Measurements from ENCODE around the gene SND1. TPM values are rescaled to one million over a fixed set of nuclear protein-coding genes. Genes with fewer than 3 reads are reported as not detected.

Gene SND1
- total RNA-seq, 6 experiments from 2014 or later = 77.5 to 150 (median 126) TPM

- 43% methylated on average over 1 of the region's 1 CpG for whole genome bisulfite sequencing (ENCODE audit: insufficient coverage, low coverage, low lambda C conversion rate, missing lambda C conversion rate)
- intact Hi-C loops (cut with DNase I) = no loop called here
- H3K4me1 ChIP-seq = no peaks in the 10 kb centered on the region
- H3K27me3 ChIP-seq = no peaks in the 10 kb centered on the region
- no peaks in the 10 kb centered on the region for H3K9me3 ChIP-seq
- no peak for TF ChIP-seq CTCF (IDR thresholded peaks at IDR 0.05)
- TF ChIP-seq POLR2A (IDR thresholded peaks at IDR 0.05) = no peak
- no peak overlapping the region for H3K4me3 ChIP-seq
- DNase-seq (no peak), ATAC-seq (peak in 1 of 4 donors; percentile 60)
- no peaks in the 10 kb centered on the region for H3K36me3 ChIP-seq
- H3K27ac ChIP-seq = no peak overlapping the region
Measured at GRCh38 chr7:128057909-128058308, 405.9 kb downstream of the SND1 start.

- Histone ChIP-seq H3K9me3 (no peaks in the 10 kb centered on the region), H3K4me3 (no peak overlapping the region), H3K4me1 (no peaks in the 10 kb centered on the region), H3K27ac (no peak overlapping the region), H3K27me3 (no peaks in the 10 kb centered on the region), H3K36me3 (no peaks in the 10 kb centered on the region)
- TF ChIP-seq CTCF (IDR thresholded peaks at IDR 0.05) (no peak), POLR2A (IDR thresholded peaks at IDR 0.05) (no peak)
- DNase-seq (no peak), ATAC-seq (no peak)
- intact Hi-C loops (cut with DNase I) = no loop called here
- WGBS (ENCODE audit: insufficient coverage, low coverage, low lambda C conversion rate, missing lambda C conversion rate) = 86% methylated on average over 7 of the region's 7 CpGs
Measured at GRCh38 chr7:128059143-128059988, 407.4 kb downstream of the SND1 start.

- no peak overlapping the region for H3K27ac ChIP-seq
- H3K4me3 ChIP-seq = no peak overlapping the region
- WGBS (ENCODE audit: insufficient coverage, low coverage, low lambda C conversion rate, missing lambda C conversion rate) = 100% methylated on average over 1 of the region's 3 CpGs
- H3K27me3 ChIP-seq = no peaks in the 10 kb centered on the region
- H3K36me3 ChIP-seq = no peaks in the 10 kb centered on the region
- H3K9me3 ChIP-seq = no peaks in the 10 kb centered on the region
- no peak for TF ChIP-seq POLR2A (IDR thresholded peaks at IDR 0.05)
- TF ChIP-seq CTCF (IDR thresholded peaks at IDR 0.05) = no peak
- DNase-seq (no peak), ATAC-seq (no peak)
- no peaks in the 10 kb centered on the region for H3K4me1 ChIP-seq
- intact Hi-C loops (cut with DNase I) = no loop called here
Measured at GRCh38 chr7:128060018-128060417, 408.0 kb downstream of the SND1 start.

- no peaks in the 10 kb centered on the region for H3K36me3 ChIP-seq
- H3K27me3 ChIP-seq = no peaks in the 10 kb centered on the region
- 86% methylated on average over 5 of the region's 8 CpGs for WGBS (ENCODE audit: insufficient coverage, low coverage, low lambda C conversion rate, missing lambda C conversion rate)
- no peak overlapping the region for H3K4me3 ChIP-seq
- no peaks in the 10 kb centered on the region for H3K9me3 ChIP-seq
- H3K4me1 ChIP-seq = no peaks in the 10 kb centered on the region
- intact Hi-C loops (cut with DNase I) = no loop called here
- TF ChIP-seq CTCF (IDR thresholded peaks at IDR 0.05) (no peak), POLR2A (IDR thresholded peaks at IDR 0.05) (no peak)
- H3K27ac ChIP-seq = no peak overlapping the region
- DNase-seq (no peak), ATAC-seq (no peak)
Measured at GRCh38 chr7:128063088-128063487, 411.1 kb downstream of the SND1 start.

Data from right lobe of liver (tissue), 6 donors.